ENCODE data around the gene N4BP2L1. TPM values are rescaled to one million over a fixed set of nuclear protein-coding genes. Genes with fewer than 3 reads are reported as not detected.
"Not testable (repeated sequence)": the region's sequence is repeated elsewhere in the genome, so short reads cannot be mapped to it uniquely, and the experiment has no call there.

N4BP2L1 gene
- polyA plus RNA-seq, 3 donors, result 50.9 to 82.5 (median 81.5) TPM

- no peak overlapping the region for H3K27ac Mint-ChIP-seq
- Histone ChIP-seq H3K9me3 (replicated peaks in 1 of 2; ENCODE audit: control insufficient read depth in 1 of 2, insufficient read depth in 1 of 2, low read length in 2 of 2) (peaks cover 0 to 5% of the 10 kb centered on the region in 2 donors), H3K79me2 (ENCODE audit: insufficient read depth, low read length) (no peaks in the 10 kb centered on the region), H3K9ac (ENCODE audit: insufficient read depth, low read length, poor library complexity, severe bottlenecking) (no peak overlapping the region), H3K4me3 (replicated peaks in 1 of 3; ENCODE audit: low read depth in 2 of 3, low read length in 3 of 3) (no peak overlapping the region), H3K27ac (ENCODE audit: low read depth in 1 of 2, low read length in 2 of 2) (no peak overlapping the region), H3K4me1 (ENCODE audit: control insufficient read depth in 1 of 2, insufficient read depth in 2 of 2, low read length in 2 of 2) (no peaks in the 10 kb centered on the region), H4K20me1 (ENCODE audit: insufficient read depth, low read length) (no peaks in the 10 kb centered on the region), H3K36me3 (replicated peaks in 1 of 2; ENCODE audit: control insufficient read depth in 1 of 2, insufficient read depth in 2 of 2, low read length in 2 of 2) (peaks cover 18 to 60% of the 10 kb centered on the region in 2 donors), H3K4me2 (replicated peaks; ENCODE audit: extremely low read depth, low read length, poor library complexity, severe bottlenecking) (no peak overlapping the region), H3K27me3 (ENCODE audit: control insufficient read depth in 2 of 2, insufficient read depth in 2 of 2, low read length in 2 of 2) (no peaks in the 10 kb centered on the region), H2AFZ (ENCODE audit: insufficient read depth, low read depth, low read length, poor library complexity, severe bottlenecking) (no peak overlapping the region)
- no peak for DNase-seq
- TF ChIP-seq CTCF (IDR thresholded peaks at IDR 0.05), result no peak
- H3K4me1 Mint-ChIP-seq, result no peaks in the 10 kb centered on the region
- H3K9me3 Mint-ChIP-seq, result peaks cover 0 to 4% (median 0%) of the 10 kb centered on the region in 7 donors
- intact Hi-C loops (cut with micrococcal nuclease), result no loop called here
- H3K27me3 Mint-ChIP-seq (ENCODE audit: low read depth in 3 of 3), result no peaks in the 10 kb centered on the region
- WGBS (ENCODE audit: insufficient coverage), result 100% methylated on average over 1 of the region's 1 CpG
- no peak overlapping the region for H3K4me3 Mint-ChIP-seq
- H3K36me3 Mint-ChIP-seq, result peaks cover 21 to 52% of the 10 kb centered on the region in 2 donors
These were observed 73.9 kb downstream of the N4BP2L1 start for GRCh38 chr13:32354040-32354439.

GRCh38 chr13:32350839-32351441 is 77.0 kb downstream of the N4BP2L1 start:
- Mint-ChIP-seq H3K36me3 (peaks cover 31 to 47% of the 10 kb centered on the region in 2 donors), H3K27ac (peak overlapping the region in 3 of 7 donors; percentile 0 to 49 (median 26))
- H3K4me3 ChIP-seq (replicated peaks in 1 of 3; ENCODE audit: low read depth in 2 of 3, low read length in 3 of 3); H3K4me1 Mint-ChIP-seq; H3K9me3 ChIP-seq (replicated peaks in 1 of 2; ENCODE audit: control insufficient read depth in 1 of 2, insufficient read depth in 1 of 2, low read length in 2 of 2); H3K79me2 ChIP-seq (ENCODE audit: insufficient read depth, low read length); H4K20me1 ChIP-seq (ENCODE audit: insufficient read depth, low read length); H2AFZ ChIP-seq (ENCODE audit: insufficient read depth, low read depth, low read length, poor library complexity, severe bottlenecking); H3K4me2 ChIP-seq (replicated peaks; ENCODE audit: extremely low read depth, low read length, poor library complexity, severe bottlenecking); H3K27ac ChIP-seq (ENCODE audit: low read depth in 1 of 2, low read length in 2 of 2); H3K27me3 Mint-ChIP-seq (ENCODE audit: low read depth in 3 of 3); H3K9me3 Mint-ChIP-seq; DNase-seq; intact Hi-C loops (cut with micrococcal nuclease); H3K4me3 Mint-ChIP-seq; H3K4me1 ChIP-seq (ENCODE audit: control insufficient read depth in 1 of 2, insufficient read depth in 2 of 2, low read length in 2 of 2); H3K27me3 ChIP-seq (ENCODE audit: control insufficient read depth in 2 of 2, insufficient read depth in 2 of 2, low read length in 2 of 2); H3K9ac ChIP-seq (ENCODE audit: insufficient read depth, low read length, poor library complexity, severe bottlenecking): not testable (repeated sequence)
- WGBS (ENCODE audit: insufficient coverage), result 80% methylated on average over 13 of the region's 15 CpGs
- H3K36me3 ChIP-seq (replicated peaks in 1 of 2; ENCODE audit: control insufficient read depth in 1 of 2, insufficient read depth in 2 of 2, low read length in 2 of 2), result peaks cover 11 to 66% of the 10 kb centered on the region in 2 donors

Small RNAs within 50 kb of the gene (small RNA-seq; reads per million reads assigned to genes)
- gene RF00190 (ENCODE audit: insufficient read length, low read depth), result not detected

Other genes starting within 250 kb of the N4BP2L1 start
- not detected for gene ZAR1L, start 112.8 kb downstream of the N4BP2L1 start, polyA plus RNA-seq
- under 1 TPM; 0.32 to 0.36 (median 0.36) TPM for gene BRCA2, start 112.6 kb downstream of the N4BP2L1 start, polyA plus RNA-seq
- gene N4BP2L2, start 110.7 kb upstream of the N4BP2L1 start, polyA plus RNA-seq, result 100 to 1,000 TPM in 1 of 3 donors, 10 to 100 TPM in 2; 94.2 to 105 (median 96.4) TPM
- 10 to 100 TPM in 2 of 3 donors, 1 to 10 TPM in 1; 9.0 to 33.0 (median 21.0) TPM for gene PDS5B, start 158.3 kb upstream of the N4BP2L1 start, polyA plus RNA-seq

Measured in CD14-positive monocyte (primary cell).